ENCODE measurements around the gene VEZF1. TPM values are rescaled to one million over a fixed set of nuclear protein-coding genes. Genes with fewer than 3 reads are reported as not detected.

Gene VEZF1
- total and polyA plus RNA-seq, 2 donors (not counting 1 experiment from before 2014, with no cell fraction given) = 43.9 to 51.2 TPM

DNA sequence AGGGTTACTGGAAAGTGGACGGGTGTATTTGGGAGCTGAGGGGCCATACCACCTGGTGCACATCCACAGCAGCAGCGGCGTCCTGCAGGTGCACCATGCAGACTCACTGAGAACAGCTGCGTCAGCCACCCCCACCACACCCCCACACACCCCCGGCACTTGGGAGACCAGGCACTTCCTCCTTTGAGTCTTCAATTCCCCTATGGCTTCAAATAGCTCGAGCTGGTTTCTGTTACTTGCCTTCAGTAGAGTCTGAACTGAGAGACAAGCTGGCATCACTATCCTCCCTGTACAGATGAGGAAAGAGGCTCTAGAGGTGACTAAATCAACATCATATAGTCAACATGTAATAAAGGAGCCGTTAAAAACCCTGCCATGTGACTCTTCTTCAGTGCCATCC lies 48.3 kb downstream of the VEZF1 start:
- DNase-seq (ENCODE audit: low read depth in 2 of 2) = no peak

DNA sequence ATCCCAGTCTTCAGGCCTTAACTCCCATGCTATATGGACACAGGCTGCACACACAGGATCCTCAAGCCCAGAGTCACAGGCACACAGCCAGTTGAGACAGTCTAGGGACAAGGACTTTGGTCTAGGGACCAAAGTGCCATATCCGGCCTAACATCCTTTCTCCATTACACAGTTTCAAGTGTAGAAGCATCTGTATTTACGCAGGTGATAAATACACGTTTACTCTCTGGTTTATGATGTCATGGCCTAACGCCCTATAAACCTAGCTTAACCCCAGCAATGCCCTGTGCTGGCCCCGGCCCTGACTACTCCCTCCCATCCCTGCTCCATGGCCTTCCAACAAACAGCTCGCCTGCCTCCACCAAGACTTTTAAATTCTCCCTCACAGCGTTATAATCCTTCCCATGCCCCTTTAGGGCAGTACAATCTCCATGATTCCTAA lies 50.0 kb downstream of the VEZF1 start:
- H3K9me3 ChIP-seq (ENCODE audit: control insufficient read depth, insufficient read depth, low read depth, low read length) = no peaks in the 10 kb centered on the region
- no peaks in the 10 kb centered on the region for H4K20me1 ChIP-seq (ENCODE audit: control insufficient read depth, extremely low read depth, insufficient read depth, low read length)
- H3K9ac ChIP-seq (ENCODE audit: insufficient read depth, low read length) = no peak overlapping the region
- peaks cover 51% of the 10 kb centered on the region for H3K79me2 ChIP-seq (ENCODE audit: control insufficient read depth, insufficient read depth, low read length)
- H3K4me2 ChIP-seq (ENCODE audit: extremely low read depth, insufficient read depth, low read length) = no peak overlapping the region
- DNase-seq (ENCODE audit: low read depth in 2 of 2) = no peak
- H3K4me1 ChIP-seq (ENCODE audit: control insufficient read depth, extremely low read depth, insufficient read depth, low read length) = peaks cover 33% of the 10 kb centered on the region
- TF ChIP-seq, protein P1, sequence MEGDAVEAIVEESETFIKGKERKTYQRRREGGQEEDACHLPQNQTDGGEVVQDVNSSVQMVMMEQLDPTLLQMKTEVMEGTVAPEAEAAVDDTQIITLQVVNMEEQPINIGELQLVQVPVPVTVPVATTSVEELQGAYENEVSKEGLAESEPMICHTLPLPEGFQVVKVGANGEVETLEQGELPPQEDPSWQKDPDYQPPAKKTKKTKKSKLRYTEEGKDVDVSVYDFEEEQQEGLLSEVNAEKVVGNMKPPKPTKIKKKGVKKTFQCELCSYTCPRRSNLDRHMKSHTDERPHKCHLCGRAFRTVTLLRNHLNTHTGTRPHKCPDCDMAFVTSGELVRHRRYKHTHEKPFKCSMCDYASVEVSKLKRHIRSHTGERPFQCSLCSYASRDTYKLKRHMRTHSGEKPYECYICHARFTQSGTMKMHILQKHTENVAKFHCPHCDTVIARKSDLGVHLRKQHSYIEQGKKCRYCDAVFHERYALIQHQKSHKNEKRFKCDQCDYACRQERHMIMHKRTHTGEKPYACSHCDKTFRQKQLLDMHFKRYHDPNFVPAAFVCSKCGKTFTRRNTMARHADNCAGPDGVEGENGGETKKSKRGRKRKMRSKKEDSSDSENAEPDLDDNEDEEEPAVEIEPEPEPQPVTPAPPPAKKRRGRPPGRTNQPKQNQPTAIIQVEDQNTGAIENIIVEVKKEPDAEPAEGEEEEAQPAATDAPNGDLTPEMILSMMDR (conservative IDR thresholded peaks at IDR 0.05 in 1 of 2, IDR thresholded peaks at IDR 0.05 in 1 of 2; ENCODE audit: low read depth in 1 of 2, low read length in 2 of 2) = no peak
- TF ChIP-seq EZH2 (IDR thresholded peaks at IDR 0.05; ENCODE audit: low read length, missing control alignments) = no peak
- no peak overlapping the region for H2AFZ ChIP-seq (ENCODE audit: low read length)
- no peak overlapping the region for H3K4me3 ChIP-seq (replicated peaks in 1 of 4; ENCODE audit: control extremely low read depth in 1 of 4, insufficient read depth in 1 of 4, low read depth in 3 of 4, low read length in 4 of 4)
- no peaks in the 10 kb centered on the region for H3K27me3 ChIP-seq (ENCODE audit: control insufficient read depth, insufficient read depth, low read length)
- no peaks in the 10 kb centered on the region for H3K36me3 ChIP-seq (ENCODE audit: control insufficient read depth, insufficient read depth, low read length)
- H3K27ac ChIP-seq (ENCODE audit: insufficient read depth, low read length) = no peak overlapping the region

More for the DNA sequence above, 48.3 kb downstream of the VEZF1 start:
- Histone ChIP-seq H3K4me1 (ENCODE audit: control insufficient read depth, extremely low read depth, insufficient read depth, low read length) (peaks cover 35% of the 10 kb centered on the region), H3K9me3 (ENCODE audit: control insufficient read depth, insufficient read depth, low read depth, low read length) (no peaks in the 10 kb centered on the region), H3K79me2 (ENCODE audit: control insufficient read depth, insufficient read depth, low read length) (peaks cover 53% of the 10 kb centered on the region), H3K27ac (ENCODE audit: insufficient read depth, low read length) (no peak overlapping the region), H3K4me3 (replicated peaks in 1 of 4; ENCODE audit: control extremely low read depth in 1 of 4, insufficient read depth in 1 of 4, low read depth in 3 of 4, low read length in 4 of 4) (no peak overlapping the region), H4K20me1 (ENCODE audit: control insufficient read depth, extremely low read depth, insufficient read depth, low read length) (no peaks in the 10 kb centered on the region), H3K9ac (ENCODE audit: insufficient read depth, low read length) (no peak overlapping the region), H2AFZ (ENCODE audit: low read length) (no peak overlapping the region), H3K27me3 (ENCODE audit: control insufficient read depth, insufficient read depth, low read length) (no peaks in the 10 kb centered on the region), H3K36me3 (ENCODE audit: control insufficient read depth, insufficient read depth, low read length) (no peaks in the 10 kb centered on the region), H3K4me2 (ENCODE audit: extremely low read depth, insufficient read depth, low read length) (no peak overlapping the region)
- TF ChIP-seq EZH2 (IDR thresholded peaks at IDR 0.05; ENCODE audit: low read length, missing control alignments) = no peak
- TF ChIP-seq, protein P1 (conservative IDR thresholded peaks at IDR 0.05 in 1 of 2, IDR thresholded peaks at IDR 0.05 in 1 of 2; ENCODE audit: low read depth in 1 of 2, low read length in 2 of 2) = no peak

DNA sequence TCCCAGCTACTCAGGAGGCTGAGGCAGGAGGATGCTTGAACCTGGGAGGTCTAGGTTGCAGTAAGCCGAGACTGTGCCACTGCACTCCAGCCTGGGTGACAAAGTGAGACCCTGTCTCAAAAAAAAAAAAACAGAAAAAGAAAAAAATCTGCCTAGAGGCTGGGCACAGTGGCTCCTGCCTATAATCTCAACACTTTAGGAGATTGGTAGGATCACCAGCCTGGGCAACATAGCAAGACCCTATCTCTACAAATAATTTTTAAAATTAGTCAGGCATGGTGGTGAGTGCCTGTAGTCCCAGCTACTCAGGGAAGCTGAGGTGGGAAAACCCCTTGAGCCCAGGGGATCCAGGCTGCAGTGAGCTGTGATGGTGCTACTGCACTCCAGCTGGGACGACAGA lies 50.6 kb downstream of the VEZF1 start:
- TF ChIP-seq, protein P1 (conservative IDR thresholded peaks at IDR 0.05 in 1 of 2, IDR thresholded peaks at IDR 0.05 in 1 of 2; ENCODE audit: low read depth in 1 of 2, low read length in 2 of 2) = no peak
- TF ChIP-seq EZH2 (IDR thresholded peaks at IDR 0.05; ENCODE audit: low read length, missing control alignments) = no peak

More for the DNA sequence above, 50.6 kb downstream of the VEZF1 start:
- Histone ChIP-seq H3K4me2 (ENCODE audit: extremely low read depth, insufficient read depth, low read length) (no peak overlapping the region), H3K79me2 (ENCODE audit: control insufficient read depth, insufficient read depth, low read length) (peaks cover 53% of the 10 kb centered on the region), H3K9me3 (ENCODE audit: control insufficient read depth, insufficient read depth, low read depth, low read length) (no peaks in the 10 kb centered on the region), H3K4me1 (ENCODE audit: control insufficient read depth, extremely low read depth, insufficient read depth, low read length) (peaks cover 33% of the 10 kb centered on the region), H2AFZ (ENCODE audit: low read length) (no peak overlapping the region), H3K27me3 (ENCODE audit: control insufficient read depth, insufficient read depth, low read length) (no peaks in the 10 kb centered on the region), H3K4me3 (replicated peaks in 1 of 4; ENCODE audit: control extremely low read depth in 1 of 4, insufficient read depth in 1 of 4, low read depth in 3 of 4, low read length in 4 of 4) (no peak overlapping the region), H4K20me1 (ENCODE audit: control insufficient read depth, extremely low read depth, insufficient read depth, low read length) (no peaks in the 10 kb centered on the region), H3K36me3 (ENCODE audit: control insufficient read depth, insufficient read depth, low read length) (no peaks in the 10 kb centered on the region), H3K9ac (ENCODE audit: insufficient read depth, low read length) (no peak overlapping the region), H3K27ac (ENCODE audit: insufficient read depth, low read length) (no peak overlapping the region)
- DNase-seq (ENCODE audit: low read depth in 2 of 2) = no peak
